AG08396 (cell line): ENCODE results near the gene POMGNT1.
A peak's percentile ranks its signal among the peaks of the same experiment; 100 is the strongest.

Source experiments
- DNase-seq: peaks from one replicate; pipeline ENCODE4 v3.0.0; 2012; ENCODE audit warnings: low spot score, mixed read lengths

POMGNT1 gene

GRCh38 chr1:46210561-46210960 is 12.3 kb upstream of the POMGNT1 start:
- no peak for DNase-seq

- no peak for DNase-seq
These were observed 8.2 kb upstream of the POMGNT1 start for GRCh38 chr1:46206399-46206798.

- no peak for DNase-seq
These were observed 7.6 kb upstream of the POMGNT1 start for GRCh38 chr1:46205791-46206190.

GRCh38 chr1:46205141-46205540 is 6.9 kb upstream of the POMGNT1 start:
- DNase-seq = no peak

GRCh38 chr1:46204406-46204742 is 6.1 kb upstream of the POMGNT1 start:
- no peak for DNase-seq

GRCh38 chr1:46203738-46204405 is 5.6 kb upstream of the POMGNT1 start:
- peak; percentile 41 for DNase-seq

- no peak for DNase-seq
These were observed 1.1 kb upstream of the POMGNT1 start for GRCh38 chr1:46199233-46199749.

GRCh38 chr1:46197560-46197963 is 672 bp downstream of the POMGNT1 start:
- DNase-seq = no peak

GRCh38 chr1:46196609-46197008 is 1.6 kb downstream of the POMGNT1 start:
- no peak for DNase-seq

GRCh38 chr1:46194641-46195193 is 3.5 kb downstream of the POMGNT1 start:
- no peak for DNase-seq

GRCh38 chr1:46193984-46194570 is 4.2 kb downstream of the POMGNT1 start:
- no peak for DNase-seq

- DNase-seq = no peak
These were observed 4.9 kb downstream of the POMGNT1 start for GRCh38 chr1:46193285-46193684.

GRCh38 chr1:46192171-46192570 is 6.1 kb downstream of the POMGNT1 start:
- DNase-seq = no peak

GRCh38 chr1:46191033-46191701 is 7.1 kb downstream of the POMGNT1 start:
- DNase-seq = no peak

GRCh38 chr1:46190539-46190938 is 7.7 kb downstream of the POMGNT1 start:
- DNase-seq = no peak

GRCh38 chr1:46188295-46189030 is 9.8 kb downstream of the POMGNT1 start:
- DNase-seq = no peak

GRCh38 chr1:46187106-46187869 is 10.9 kb downstream of the POMGNT1 start:
- DNase-seq = no peak

GRCh38 chr1:46186076-46186475 is 12.2 kb downstream of the POMGNT1 start:
- no peak for DNase-seq

- DNase-seq = no peak
These were observed 13.1 kb downstream of the POMGNT1 start for GRCh38 chr1:46184920-46185658.

GRCh38 chr1:46183926-46184557 is 14.2 kb downstream of the POMGNT1 start:
- no peak for DNase-seq
